ENCODE measurements around the gene CEP192.
A peak's percentile ranks its signal among the peaks of the same experiment; 100 is the strongest.

CEP192 gene

DNA sequence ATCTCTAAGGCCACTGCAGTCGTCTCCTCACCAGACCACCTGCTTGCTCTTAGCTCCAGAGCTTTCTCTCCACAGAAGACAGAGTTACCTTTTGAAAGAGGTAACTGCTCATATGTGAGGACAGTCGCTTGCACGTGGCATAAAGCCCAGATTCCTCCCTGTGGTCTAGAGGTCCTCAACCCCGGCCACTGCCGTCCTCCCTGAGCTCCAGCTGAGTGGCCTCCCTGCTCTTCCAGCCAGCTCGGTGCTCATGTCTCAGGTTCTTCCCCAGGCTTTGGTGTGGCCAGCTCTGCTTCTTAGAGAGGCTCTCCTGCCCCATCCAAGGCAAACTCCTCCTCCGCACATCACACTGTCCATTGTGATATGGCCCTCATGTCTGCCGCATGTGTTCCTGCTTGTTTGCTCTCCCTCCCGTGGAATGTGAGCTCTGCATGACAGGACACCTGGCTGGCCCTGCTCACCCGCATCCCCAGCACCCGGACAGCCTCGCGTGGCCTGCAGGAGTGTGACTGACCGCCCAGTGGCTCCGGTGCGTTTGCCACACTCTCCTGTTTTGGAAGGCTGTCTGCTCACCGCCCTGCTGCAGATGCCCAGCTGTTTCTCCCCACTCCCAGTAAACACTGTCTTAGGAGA, 135.9 kb downstream of the CEP192 start:
- no peak for DNase-seq
- intact Hi-C loops (cut with DNase I) = no loop called here

DNA sequence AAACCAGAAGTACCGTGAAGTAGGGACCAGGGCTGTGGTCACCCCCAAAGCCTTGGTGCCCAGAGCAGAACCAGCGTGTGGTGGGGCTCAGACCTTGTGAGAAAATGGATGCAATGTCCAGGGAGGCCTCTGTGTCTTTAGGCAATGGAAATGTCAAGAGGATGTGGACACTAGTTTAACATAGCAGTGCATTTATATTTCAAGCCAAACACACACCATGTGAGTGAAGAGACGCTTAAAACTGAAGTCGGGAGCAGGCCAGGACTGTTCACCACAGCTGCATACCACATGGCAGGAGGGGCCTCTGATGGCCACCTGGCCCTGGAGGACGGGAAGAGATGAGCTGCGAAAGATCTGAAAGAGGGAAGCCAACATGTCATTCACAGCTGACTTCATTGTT, 140.1 kb downstream of the CEP192 start:
- intact Hi-C loops (cut with DNase I) = no loop called here
- no peak for DNase-seq

DNA sequence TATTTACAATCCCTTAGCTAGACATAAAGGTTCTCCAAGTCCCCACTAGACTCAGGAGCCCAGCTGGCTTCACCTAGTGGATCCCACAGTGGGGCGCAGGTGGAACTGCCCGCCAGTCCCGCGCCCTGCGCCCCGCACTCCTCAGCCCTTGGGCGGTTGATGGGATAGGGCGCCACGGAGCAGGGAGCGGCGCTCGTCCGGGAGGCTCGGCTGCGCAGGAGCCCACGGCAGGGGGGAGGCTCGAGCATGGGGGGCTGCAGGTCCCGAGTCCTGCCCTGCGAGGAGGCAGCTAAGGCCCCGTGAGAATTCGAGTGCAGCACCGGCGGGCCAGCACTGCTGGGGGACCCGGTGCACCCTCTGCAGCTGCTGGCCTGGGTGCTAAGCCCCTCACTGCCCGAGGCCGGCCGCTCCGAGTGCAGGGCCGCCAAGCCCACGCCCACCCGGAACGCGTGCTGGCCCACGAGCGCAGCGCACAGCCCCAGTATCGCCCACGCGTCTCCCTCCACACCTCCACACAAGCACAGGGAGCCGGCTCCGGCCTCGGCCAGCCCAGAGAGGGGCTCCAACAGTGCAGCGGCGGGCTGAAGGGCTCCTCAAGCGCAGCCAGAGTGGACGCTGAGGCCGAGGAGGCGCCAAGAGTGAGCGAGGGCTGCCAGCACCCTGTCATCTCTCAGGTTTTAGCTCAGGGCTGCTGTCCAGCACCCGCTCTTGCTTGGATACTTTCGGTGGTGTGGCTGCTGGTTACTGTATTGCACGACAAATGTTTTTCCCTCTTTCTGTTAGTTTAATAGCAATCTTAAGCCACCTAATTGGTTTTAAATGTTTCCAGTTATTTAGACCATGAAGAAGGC, 143.6 kb downstream of the CEP192 start:
- intact Hi-C loops (cut with DNase I) = no loop called here
- no peak for DNase-seq

DNA sequence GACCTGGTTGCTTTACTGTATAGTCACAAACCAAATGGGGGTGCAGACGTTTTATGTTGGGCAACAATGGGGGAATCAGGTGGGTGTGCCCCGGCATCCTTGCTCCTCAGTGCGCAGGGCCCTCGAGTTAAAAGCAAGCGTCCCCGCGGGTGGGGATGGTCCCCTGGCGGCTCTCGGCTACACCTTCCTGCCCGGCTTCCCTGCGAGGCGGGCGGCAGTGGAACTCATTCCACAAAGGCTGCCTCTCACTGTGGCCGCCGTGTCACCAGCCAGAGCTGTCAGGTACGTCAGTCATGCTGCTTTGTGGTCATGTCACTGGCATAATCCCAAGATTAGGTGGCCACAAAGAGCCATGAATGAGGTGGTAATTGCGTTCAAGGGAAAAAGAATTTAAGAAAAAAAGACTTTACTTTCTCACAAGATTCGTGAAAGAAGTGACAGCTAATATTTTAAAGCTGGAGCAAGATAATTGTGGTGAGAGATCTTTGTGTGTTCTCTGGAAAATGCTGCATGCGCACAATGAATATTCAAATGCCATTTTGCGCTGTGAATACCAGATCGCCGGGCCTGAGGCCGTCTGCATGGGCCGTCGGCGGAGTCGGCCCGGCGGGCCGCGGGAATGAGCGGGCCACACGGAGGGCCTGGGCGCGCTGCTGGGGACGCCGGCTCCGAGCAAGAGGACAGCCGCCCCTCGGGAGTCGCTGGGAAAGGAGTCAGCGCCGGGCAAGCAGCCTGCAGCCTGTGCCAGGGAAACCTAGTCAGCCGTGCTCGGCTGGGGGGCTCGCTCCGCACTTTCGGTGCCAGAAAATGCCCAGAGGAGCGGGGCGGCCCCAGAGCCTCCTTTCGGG, 145.1 kb downstream of the CEP192 start:
- DNase-seq = peak in 28 of 42 donors; percentile 5 to 58 (median 37)
- intact Hi-C loops (cut with DNase I) = no loop called here

DNA sequence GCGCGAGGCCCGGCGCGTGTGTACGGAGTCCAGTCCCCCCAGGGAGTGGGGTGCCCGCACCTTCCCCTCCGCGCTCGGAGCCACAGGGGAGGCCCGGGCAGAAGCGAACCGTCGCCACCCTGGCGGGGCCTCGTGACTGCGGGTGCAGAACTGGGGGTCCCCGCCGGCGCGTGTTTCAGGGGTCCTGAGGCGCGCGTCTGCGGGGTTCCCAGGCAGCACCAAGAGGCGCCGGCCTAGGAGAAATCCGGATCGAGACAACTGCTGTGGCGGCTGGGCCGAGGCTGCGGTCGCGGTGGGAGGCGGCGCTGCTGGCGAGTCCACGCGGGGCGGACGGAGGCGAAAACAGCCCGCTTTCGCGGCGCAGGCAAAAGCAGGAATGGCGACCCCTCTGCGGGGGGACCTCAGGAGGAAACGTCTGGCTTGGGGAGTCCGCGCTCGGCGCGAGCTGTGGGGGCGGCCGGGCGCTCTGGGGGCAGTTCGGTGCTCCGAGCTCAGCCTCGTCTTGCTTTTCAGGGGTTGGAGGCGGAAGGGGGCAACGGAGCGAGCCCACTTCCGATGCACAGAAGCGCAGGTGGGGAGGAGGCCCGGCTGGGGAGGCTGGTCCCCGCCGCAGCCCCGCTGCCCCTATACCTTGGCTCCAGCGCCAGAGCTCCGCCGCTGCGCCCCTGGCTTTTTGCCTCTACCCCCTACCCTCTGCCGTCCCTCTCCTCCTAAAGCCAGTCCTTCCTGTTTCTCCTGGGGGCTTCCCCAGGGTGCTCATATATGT, 145.9 kb downstream of the CEP192 start:
- intact Hi-C loops (cut with DNase I) = no loop called here
- peak in 33 of 42 donors; percentile 16 to 70 (median 44) for DNase-seq

DNA sequence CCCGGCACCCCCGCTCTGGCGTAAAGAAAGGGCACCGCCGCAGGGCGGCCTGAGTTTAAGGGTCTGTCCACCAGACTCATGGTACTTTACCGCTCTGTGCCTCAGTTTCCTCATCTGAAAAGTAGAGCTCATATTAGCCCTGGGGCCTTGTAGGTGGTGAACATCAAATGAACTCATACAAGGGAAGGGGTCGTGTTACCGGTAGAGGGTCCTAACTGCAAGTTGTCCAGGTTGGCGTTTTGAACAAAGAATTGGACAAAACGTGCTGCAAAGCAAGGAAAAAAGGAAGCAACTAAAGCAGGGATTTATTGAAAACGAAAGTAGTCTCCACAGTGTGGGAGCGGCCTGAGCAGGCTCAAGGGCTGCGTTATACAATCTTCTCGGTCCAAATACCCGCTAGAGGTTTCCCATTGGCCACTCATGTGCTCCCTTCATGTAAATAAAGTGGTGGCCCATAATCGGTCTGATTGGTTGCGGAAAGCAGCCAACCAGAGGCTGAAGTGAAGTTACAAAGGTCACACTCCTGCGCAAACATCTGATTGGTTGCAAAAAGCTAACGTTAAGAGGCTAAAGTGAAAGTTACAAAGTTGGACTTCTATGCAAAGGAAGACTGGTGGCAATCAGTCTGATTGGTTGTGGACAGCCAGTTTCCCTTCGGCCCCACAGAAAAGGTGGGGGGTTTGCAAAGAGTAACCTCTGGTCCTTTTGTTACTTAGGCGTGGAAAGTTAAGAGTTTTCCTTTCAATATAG, 146.7 kb downstream of the CEP192 start:
- intact Hi-C loops (cut with DNase I) = no loop called here
- DNase-seq = peak in 22 of 42 donors; percentile 17 to 59 (median 43)

DNA sequence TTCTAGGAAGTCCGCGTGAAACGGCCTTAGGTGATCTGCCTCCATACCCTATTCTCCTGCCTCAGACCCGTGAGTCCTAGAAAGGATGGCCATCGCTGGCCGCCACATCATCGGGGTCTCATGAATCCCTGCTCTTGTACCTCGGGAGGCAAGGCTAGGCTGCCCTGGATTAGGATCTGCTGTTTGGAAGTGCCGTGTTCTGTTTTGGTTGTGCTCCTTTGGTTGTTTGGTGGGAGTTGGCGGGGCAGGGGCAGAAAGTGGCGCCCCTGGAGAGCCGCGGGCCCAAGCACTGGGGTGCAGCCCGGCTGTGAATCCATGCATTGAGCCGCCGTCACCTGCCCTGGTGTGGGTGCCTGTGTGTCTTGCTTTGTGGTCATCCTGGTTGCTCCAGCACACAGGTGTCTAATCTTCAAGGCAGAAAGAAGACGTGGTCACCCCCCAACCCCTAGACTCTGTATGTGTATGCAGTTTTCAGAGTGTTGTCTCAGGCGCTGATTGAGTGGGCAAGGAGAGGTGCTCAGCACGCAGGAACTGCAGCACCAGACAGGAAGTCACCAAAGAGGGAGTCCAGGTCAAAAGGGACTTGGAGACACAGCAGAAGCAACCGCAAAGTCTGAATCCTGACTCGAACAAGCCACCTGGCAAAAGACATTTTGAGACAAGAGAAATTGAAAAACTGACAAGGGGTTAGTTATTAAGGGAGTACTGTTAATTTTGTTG, 147.4 kb downstream of the CEP192 start:
- intact Hi-C loops (cut with DNase I) = no loop called here

DNA sequence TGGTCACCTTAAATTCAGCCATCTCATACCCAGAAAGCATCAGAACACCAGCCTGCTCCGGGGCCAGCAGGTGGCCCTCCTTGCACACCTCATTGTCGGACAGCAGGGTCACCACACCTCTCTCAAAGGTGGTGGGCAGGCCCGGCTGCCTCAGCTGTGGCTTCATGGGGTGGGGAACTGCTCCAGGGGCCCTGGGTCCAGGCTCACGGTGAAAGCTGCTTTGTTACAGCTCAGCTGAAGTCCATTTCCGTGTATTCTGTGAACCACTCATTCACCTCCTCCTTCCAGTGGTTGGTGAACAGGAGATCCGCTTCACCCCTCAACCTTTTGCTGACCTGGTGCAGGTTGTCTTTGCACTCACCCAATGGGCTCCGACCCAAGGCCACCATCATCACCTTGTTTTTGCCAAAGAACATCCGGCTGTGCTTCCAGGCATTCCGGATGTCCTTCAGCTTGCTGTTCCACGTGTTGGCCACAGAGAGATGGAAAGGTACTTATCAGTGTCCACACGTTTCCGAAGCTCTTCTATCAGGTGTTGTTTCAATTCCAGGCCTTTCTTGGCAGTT, 148.8 kb downstream of the CEP192 start:
- no peak for DNase-seq
- intact Hi-C loops (cut with DNase I) = no loop called here

More for the DNA sequence above, 147.4 kb downstream of the CEP192 start:
- no peak for DNase-seq

DNA sequence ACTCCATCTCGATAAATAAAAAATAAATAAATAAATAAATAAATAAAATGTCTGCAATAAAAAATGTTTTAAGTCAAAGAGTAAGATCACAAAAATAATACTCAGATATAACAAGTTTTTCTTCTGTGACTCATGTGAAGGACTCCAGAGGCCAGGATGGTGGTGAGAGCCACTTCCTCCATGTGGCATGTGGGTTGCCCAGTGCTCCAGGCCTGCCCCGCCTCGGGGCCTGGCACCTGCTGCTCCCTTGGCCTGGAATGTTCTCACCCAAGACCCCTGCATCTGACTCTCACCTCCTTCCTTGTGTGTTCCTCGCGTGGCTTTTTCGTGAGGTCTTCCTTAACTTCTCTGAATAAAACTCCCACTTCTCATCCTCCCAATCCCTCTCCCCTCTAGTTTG, 150.0 kb downstream of the CEP192 start:
- intact Hi-C loops (cut with DNase I) = no loop called here
- no peak for DNase-seq

DNA sequence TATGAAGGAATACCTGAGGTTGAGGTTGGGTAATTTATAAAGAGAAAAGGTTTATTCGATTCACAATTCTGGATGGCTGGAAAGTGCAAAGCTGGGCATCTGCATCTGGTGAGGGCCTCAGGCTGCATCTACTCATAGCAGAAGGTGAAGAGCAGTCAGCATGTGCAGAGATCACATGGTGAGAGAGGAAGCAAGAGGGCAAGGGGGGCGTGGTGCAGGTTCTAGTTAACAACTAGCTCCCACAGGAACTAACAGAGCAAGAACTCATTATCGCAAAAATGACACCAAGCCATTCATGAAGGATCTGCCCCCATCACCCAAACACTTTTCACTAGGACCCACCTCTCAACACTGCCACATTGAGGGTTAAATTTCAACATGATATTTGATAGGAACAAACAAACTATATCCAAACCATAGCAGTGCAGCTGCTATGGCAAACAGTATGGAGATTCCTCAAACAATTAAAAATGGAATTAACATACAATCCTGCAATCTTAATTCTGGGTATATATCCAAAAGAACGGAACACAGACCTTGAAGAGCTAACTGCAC, 154.6 kb downstream of the CEP192 start:
- intact Hi-C loops (cut with DNase I) = no loop called here
- DNase-seq = no peak

DNA sequence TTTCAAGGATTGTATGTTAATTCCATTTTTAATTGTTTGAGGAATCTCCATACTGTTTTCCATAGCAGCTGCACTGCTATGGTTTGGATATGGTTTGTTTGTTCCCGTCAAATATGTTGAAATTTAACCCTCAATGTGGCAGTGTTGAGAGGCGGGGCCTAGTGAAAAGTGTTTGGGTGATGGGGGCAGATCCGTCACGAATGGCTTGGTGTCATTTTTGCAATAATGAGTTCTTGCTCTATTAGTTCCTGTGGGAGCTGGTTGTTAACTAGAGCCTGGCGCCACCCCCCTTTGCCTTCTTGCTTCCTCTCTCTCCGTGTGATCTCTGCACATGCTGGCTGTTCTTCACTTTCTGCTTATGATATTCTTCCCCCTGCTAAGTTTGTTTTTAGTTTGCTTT, 156.0 kb downstream of the CEP192 start:
- intact Hi-C loops (cut with DNase I) = no loop called here
- DNase-seq = no peak

DNA sequence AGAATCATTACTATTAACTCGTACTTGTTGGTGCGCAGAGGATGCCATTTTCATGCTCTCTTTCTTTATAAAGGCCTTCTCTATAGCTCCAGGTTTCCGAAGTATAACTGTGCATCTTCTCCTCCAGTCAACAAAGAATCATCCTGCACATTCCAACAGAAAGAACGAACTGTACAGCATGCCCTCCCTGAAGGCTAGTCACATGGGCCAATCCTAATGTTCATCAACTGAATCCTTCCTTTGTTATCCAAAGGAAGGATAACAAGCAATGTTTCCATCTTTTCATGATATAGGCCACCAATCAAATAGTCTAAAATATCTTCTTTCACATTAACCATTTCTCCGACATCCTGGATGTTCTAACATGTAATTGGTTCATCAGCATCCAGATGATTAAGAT, 160.5 kb downstream of the CEP192 start:
- intact Hi-C loops (cut with DNase I) = no loop called here

DNA sequence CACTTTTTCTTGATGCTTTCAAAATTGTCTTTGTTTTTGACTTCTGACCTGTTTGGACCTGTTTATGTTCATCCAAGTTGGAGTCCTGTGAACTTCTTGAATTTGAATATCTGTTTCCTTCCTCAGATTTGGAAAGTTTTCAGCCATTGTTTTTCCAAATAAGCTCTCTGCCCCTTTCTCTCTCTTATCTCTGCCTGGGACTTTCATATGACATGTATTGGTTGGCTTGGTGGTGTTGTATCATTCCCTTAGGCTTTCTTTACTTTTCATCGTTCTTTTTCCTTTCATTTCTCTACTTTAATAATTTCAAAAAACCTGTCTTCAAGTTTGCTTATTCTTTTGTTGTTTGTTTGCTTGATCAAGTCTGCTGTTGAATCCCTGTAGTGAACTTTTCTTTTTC, 167.3 kb downstream of the CEP192 start:
- DNase-seq = no peak
- intact Hi-C loops (cut with DNase I) = no loop called here

More for the DNA sequence above, 160.5 kb downstream of the CEP192 start:
- no peak for DNase-seq

DNA sequence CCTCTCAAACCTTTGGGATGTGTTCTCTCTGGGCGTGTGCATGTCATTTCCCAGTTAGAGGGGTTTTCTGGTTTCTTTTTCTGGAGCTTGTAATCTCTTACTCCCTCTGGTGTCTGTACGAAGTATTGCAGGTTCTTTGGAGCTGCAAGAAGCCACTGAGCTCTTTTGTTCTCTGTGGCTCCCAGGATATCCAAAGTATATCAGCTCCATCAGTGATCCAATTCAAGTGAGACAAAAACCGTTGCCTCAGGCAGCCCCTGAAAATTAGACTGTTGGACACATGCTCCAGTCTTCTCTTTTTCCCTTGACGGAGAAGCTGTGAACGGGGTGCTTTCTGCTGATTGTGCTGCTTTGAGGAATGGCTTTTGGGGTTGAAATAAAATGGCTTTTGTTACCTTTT, 168.4 kb downstream of the CEP192 start:
- peak in 11 of 42 donors; percentile 27 to 83 (median 53) for DNase-seq
- intact Hi-C loops (cut with DNase I) = no loop called here

DNA sequence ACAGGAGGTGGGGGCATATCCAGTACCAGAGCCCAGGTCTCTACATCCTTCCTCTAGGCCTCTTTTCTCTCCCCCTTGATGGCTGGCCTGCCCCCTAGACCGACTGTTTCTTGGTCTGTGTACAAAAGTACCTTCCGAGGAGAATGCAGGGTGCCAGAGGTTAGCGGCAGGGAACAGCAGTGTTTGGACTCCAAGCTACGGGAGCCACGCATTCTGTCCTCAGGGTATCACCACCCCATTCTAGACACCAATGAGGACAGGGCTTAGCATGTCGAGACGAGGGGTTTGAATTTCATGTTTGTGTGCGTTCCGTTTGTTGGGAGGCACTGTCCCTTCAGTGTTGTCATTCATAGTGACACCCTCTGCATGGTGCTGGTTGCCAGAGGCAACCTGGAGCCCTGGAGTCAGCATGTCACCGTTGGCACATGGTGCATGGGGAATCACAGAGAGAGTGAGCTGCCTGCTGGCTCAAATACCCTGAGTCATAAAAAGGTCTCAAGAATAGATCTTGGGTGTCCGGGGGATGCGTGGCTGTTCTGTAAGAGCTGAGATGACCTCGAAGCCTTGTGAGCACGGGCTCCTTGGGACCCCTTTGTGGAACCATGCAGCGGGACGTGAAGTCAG, 170.2 kb downstream of the CEP192 start:
- DNase-seq = no peak
- intact Hi-C loops (cut with DNase I) = loop anchor here (5.0 kb wide), 1 partner anchor 39 kb away; no protein-coding TSS in a partner anchor

DNA sequence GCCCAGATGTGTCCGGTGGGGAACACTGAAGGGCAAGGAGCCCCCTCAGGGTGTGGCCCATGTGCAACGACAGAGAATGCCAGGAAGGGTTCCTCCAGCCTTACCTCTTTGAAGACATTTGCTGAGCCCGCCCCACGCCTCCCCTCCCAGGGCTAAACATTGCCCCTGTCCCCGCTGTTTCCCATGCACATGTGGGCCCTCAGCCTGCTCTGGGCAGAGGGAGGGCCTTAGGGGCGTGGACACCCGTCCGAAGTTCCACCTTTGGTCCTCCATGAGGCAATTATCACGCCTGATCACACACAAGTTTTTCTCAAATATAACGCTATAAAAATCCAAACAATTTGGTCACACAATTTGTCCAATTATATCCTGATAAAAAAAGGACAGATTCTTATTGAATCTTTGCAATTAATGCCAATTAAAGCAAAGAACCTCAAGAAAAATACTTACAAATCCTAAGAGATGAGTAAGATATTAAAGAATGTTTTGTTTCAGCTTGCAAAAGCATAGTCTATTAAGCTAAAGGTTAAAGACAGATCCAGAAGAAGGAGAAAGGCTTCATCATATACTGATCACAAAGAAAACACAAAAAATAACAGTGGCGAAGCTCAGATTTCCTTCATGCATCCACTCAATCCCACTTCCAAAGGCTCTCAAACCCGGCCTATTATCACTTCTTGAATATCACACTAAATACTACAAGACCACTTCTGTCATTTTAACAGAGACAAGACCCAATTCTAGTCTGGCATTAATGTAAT, 172.2 kb downstream of the CEP192 start:
- no peak for DNase-seq
- intact Hi-C loops (cut with DNase I) = loop anchor here (5.0 kb wide), 1 partner anchor 41 kb away; no protein-coding TSS in a partner anchor
